Measurements from ENCODE around the gene RPL13A.
"Not testable (repeated sequence)": the region's sequence is repeated elsewhere in the genome, so short reads cannot be mapped to it uniquely, and the experiment has no call there.

The RPL13A gene

GRCh38 chr19:49465371-49465770, 22.0 kb upstream of the RPL13A start:
- peaks cover 87% of the 10 kb centered on the region for H3K36me3 Mint-ChIP-seq (ENCODE audit: low read depth)
- H3K9me3 Mint-ChIP-seq: no peaks in the 10 kb centered on the region
- peaks cover 22% of the 10 kb centered on the region for H3K4me1 Mint-ChIP-seq (ENCODE audit: low read depth)
- no peak overlapping the region for H3K27ac Mint-ChIP-seq
- no peaks in the 10 kb centered on the region for H3K27me3 Mint-ChIP-seq
- intact Hi-C loops (cut with micrococcal nuclease): no loop called here
- H3K4me3 Mint-ChIP-seq: no peak overlapping the region

DNA sequence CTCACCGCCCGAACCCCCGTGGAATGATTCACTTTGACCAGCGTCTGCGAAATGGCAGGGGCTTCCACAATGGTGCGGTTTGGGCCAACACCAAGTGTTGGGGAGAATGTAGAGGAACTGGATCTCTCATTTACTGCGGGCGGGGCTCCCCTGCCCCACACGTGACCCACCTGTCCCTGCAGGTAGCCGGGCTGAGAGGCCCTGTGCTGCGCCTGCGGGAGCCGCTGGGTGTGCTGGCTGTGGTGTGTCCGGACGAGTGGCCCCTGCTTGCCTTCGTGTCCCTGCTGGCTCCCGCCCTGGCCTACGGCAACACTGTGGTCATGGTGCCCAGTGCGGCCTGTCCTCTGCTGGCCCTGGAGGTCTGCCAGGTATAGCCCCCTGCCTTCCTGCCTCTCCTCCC, 19.2 kb upstream of the RPL13A start:
- peaks cover 34% of the 10 kb centered on the region for H3K4me1 Mint-ChIP-seq (ENCODE audit: low read depth)
- H3K9me3 Mint-ChIP-seq: no peaks in the 10 kb centered on the region
- intact Hi-C loops (cut with micrococcal nuclease): no loop called here
- peak overlapping the region; percentile 71 for H3K27ac Mint-ChIP-seq
- peaks cover 76% of the 10 kb centered on the region for H3K36me3 Mint-ChIP-seq (ENCODE audit: low read depth)
- no peaks in the 10 kb centered on the region for H3K27me3 Mint-ChIP-seq
- no peak overlapping the region for H3K4me3 Mint-ChIP-seq

DNA sequence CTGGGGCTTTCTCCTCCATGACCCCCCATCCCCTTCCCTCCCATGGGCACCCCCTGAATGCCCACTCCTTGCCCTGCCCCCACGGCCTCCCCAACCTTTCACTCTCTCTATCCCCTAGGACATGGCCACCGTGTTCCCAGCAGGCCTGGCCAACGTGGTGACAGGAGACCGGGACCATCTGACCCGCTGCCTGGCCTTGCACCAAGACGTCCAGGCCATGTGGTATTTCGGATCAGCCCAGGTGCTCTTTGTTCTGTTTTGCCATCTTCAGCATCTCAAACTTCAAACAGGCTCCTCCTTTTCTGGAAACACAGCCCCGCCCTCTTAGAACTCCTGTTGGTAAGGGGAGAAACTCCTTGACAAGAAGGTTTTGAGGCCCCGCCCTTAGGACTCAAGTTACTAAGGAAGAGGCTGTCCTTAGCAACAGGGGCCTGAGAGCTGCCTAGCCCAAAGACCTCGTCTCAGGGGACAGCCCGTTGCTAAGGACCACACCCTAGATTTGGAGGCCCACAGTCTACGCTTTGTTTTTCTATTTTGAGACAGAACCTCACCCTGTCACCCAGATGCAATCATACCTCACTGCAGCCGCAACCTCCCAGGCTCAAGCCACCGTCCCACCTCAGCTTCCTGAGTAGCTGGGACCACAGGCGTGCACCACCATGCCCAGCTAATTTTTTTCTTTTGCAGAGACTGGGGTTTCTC, 18.5 kb upstream of the RPL13A start:
- no peak overlapping the region for H3K4me3 Mint-ChIP-seq
- peaks cover 71% of the 10 kb centered on the region for H3K36me3 Mint-ChIP-seq (ENCODE audit: low read depth)
- no peaks in the 10 kb centered on the region for H3K27me3 Mint-ChIP-seq
- peaks cover 37% of the 10 kb centered on the region for H3K4me1 Mint-ChIP-seq (ENCODE audit: low read depth)
- peak overlapping the region; percentile 71 for H3K27ac Mint-ChIP-seq
- intact Hi-C loops (cut with micrococcal nuclease): no loop called here
- H3K9me3 Mint-ChIP-seq: no peaks in the 10 kb centered on the region

DNA sequence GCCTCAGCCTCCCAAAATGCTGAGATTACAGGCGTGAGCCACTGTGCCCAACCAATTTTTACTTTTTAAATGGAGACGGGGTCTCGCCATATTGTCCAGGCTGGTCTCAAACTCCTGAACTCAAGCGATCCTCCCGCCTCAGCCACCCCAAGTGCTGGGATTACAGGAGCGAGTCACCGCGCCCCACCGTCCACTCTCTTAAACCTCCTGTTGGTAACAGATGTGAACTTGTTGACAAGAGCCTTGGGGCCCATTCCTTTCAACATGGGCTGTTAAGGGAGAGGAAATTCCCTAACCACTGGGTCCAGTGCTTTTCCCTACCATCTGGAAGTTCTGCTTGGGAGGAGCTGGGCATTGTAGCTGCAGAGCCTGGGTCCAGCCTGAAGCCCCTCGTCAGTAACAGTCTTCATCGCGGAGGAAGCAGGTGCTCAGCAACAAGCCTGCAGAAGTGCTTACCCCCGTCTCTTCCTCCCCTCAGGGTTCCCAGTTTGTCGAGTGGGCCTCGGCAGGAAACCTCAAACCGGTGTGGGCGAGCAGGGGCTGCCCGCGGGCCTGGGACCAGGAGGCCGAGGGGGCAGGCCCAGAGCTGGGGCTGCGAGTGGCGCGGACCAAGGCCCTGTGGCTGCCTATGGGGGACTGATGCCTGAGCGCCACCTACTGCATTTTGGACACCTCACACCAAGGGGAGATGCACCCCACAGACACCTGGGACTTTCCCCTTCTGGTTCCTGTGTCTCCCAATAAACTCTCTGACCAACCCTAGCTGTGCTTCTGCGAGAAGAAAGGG, 17.4 kb upstream of the RPL13A start:
- peaks cover 60% of the 10 kb centered on the region for H3K36me3 Mint-ChIP-seq (ENCODE audit: low read depth)
- peaks cover 8% of the 10 kb centered on the region for H3K27me3 Mint-ChIP-seq
- intact Hi-C loops (cut with micrococcal nuclease): no loop called here
- H3K27ac Mint-ChIP-seq: peak overlapping the region; percentile 71
- H3K4me3 Mint-ChIP-seq: no peak overlapping the region
- peaks cover 48% of the 10 kb centered on the region for H3K4me1 Mint-ChIP-seq (ENCODE audit: low read depth)
- H3K9me3 Mint-ChIP-seq: no peaks in the 10 kb centered on the region

GRCh38 chr19:49470615-49470978, 16.8 kb upstream of the RPL13A start:
- intact Hi-C loops (cut with micrococcal nuclease): no loop called here

DNA sequence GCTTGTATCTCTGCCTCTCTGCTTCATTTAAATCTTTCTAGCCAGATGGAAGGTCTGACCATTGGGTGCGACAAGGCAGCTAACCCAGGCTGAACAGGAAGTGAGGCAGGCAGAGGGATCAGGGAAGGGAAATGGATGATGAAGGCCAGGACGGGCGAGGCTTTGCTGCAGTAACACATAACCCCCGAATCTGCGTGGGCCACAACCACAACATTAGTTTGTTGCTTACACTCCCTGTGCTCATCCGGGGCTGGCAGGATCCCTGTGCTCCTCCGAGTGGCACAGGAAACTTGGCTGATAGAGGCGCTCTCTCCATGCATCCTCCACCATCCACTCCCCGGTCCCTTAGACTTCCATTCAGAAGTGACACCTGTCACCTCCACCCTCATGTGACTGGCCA, 14.5 kb upstream of the RPL13A start:
- H3K27ac Mint-ChIP-seq: peak overlapping the region; percentile 90
- H3K27me3 Mint-ChIP-seq: peaks cover 17% of the 10 kb centered on the region
- H3K4me3 Mint-ChIP-seq: no peak overlapping the region
- H3K9me3 Mint-ChIP-seq: no peaks in the 10 kb centered on the region
- intact Hi-C loops (cut with micrococcal nuclease): no loop called here
- H3K36me3 Mint-ChIP-seq (ENCODE audit: low read depth): peaks cover 33% of the 10 kb centered on the region
- peaks cover 63% of the 10 kb centered on the region for H3K4me1 Mint-ChIP-seq (ENCODE audit: low read depth)

More at GRCh38 chr19:49470615-49470978, 16.8 kb upstream of the RPL13A start:
- H3K4me1 Mint-ChIP-seq (ENCODE audit: low read depth): peaks cover 54% of the 10 kb centered on the region
- H3K36me3 Mint-ChIP-seq (ENCODE audit: low read depth): peaks cover 54% of the 10 kb centered on the region
- H3K27me3 Mint-ChIP-seq: peaks cover 14% of the 10 kb centered on the region
- no peaks in the 10 kb centered on the region for H3K9me3 Mint-ChIP-seq
- H3K27ac Mint-ChIP-seq: peak overlapping the region; percentile 71
- no peak overlapping the region for H3K4me3 Mint-ChIP-seq

DNA sequence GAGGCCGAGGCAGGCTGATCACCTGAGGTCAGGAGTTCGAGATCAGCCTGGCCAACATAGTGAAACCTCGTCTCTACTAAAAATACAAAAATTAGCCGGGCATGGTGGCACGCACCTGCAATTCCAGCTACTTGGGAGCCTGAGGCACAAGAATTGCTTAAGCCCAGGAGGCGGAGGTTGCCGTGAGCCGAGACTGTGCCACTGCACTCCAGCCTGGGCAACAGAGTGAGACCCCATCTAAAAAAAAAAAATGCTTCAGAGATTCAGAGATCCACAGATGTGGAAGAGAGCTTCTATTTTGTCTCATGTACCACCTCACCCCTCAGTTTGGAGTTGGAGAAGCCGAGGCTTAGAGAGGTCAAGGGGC, 13.9 kb upstream of the RPL13A start:
- peaks cover 17% of the 10 kb centered on the region for H3K27me3 Mint-ChIP-seq
- H3K4me3 Mint-ChIP-seq: peak overlapping the region; percentile 93
- H3K9me3 Mint-ChIP-seq; intact Hi-C loops (cut with micrococcal nuclease): not testable (repeated sequence)
- H3K4me1 Mint-ChIP-seq (ENCODE audit: low read depth): peaks cover 60% of the 10 kb centered on the region
- H3K36me3 Mint-ChIP-seq (ENCODE audit: low read depth): peaks cover 28% of the 10 kb centered on the region
- H3K27ac Mint-ChIP-seq: peak overlapping the region; percentile 90

GRCh38 chr19:49473868-49474541, 13.4 kb upstream of the RPL13A start, which contains the start of gene FLT3LG:
Gene FLT3LG (plus strand): TSS chr19:49474215. CDS start chr19:49474640, 425 bp downstream.
- intact Hi-C loops (cut with micrococcal nuclease): loop anchor here (1.0 kb wide), 1 partner anchor 96 kb away; no protein-coding TSS in a partner anchor
- Mint-ChIP-seq H3K9me3 (no peaks in the 10 kb centered on the region), H3K27me3 (peaks cover 17% of the 10 kb centered on the region), H3K4me3 (peak within 1 kb of the TSS; percentile 93), H3K36me3 (ENCODE audit: low read depth) (peaks cover 23% of the 10 kb centered on the region), H3K4me1 (ENCODE audit: low read depth) (peaks cover 55% of the 10 kb centered on the region), H3K27ac (peak within 1 kb of the TSS; percentile 90)

- Mint-ChIP-seq H3K9me3 (no peaks in the 10 kb centered on the region), H3K27me3 (peaks cover 17% of the 10 kb centered on the region), H3K4me1 (ENCODE audit: low read depth) (peaks cover 49% of the 10 kb centered on the region), H3K4me3 (peak overlapping the region; percentile 93), H3K36me3 (ENCODE audit: low read depth) (peaks cover 18% of the 10 kb centered on the region), H3K27ac (peak overlapping the region; percentile 90)
- intact Hi-C loops (cut with micrococcal nuclease): loop anchor here (1.0 kb wide), 1 partner anchor 96 kb away; no protein-coding TSS in a partner anchor
Observed at GRCh38 chr19:49474542-49474924, 12.9 kb upstream of the RPL13A start.

GRCh38 chr19:49475191-49475917, 12.1 kb upstream of the RPL13A start:
- peaks cover 41% of the 10 kb centered on the region for H3K4me1 Mint-ChIP-seq (ENCODE audit: low read depth)
- H3K9me3 Mint-ChIP-seq: no peaks in the 10 kb centered on the region
- H3K36me3 Mint-ChIP-seq (ENCODE audit: low read depth): peaks cover 12% of the 10 kb centered on the region
- H3K27ac Mint-ChIP-seq: peak overlapping the region; percentile 90
- intact Hi-C loops (cut with micrococcal nuclease): no loop called here
- peak overlapping the region; percentile 93 for H3K4me3 Mint-ChIP-seq
- H3K27me3 Mint-ChIP-seq: peaks cover 17% of the 10 kb centered on the region

DNA sequence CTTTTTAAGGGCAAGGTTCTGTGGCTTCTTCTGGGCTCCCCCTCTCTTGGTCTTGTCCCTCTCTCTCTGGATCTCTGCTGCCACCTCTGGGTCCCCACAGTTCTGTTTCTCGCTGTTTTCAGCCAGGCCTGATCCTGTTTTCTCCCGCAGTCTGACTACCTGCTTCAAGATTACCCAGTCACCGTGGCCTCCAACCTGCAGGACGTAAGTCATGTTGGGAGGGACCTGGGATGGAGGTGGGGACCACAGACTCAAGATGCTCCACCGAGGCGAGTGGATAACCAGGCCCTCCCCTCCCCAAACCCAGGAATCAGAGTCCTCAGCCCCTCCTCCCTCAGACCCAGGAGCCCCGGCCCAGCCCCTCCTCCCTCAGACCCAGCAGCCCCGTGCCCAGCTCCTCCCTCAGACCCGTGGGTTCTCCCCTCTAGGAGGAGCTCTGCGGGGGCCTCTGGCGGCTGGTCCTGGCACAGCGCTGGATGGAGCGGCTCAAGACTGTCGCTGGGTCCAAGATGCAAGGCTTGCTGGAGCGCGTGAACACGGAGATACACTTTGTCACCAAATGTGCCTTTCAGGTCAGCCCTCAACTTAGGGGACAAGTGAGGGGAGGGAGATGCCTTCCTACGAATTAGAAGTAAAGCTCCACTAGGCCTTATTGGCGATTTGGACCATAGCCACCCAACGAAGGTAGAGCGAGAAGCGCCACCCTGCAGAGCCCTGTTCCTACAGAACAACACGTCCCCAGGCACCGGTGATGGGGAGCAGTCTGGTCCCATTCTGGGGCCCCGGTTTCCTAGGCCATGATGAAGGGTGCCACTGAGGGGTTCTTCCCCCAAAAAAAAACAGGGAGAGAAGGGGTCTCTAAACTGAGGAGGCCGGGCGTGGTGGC, 11.2 kb upstream of the RPL13A start:
- intact Hi-C loops (cut with micrococcal nuclease): no loop called here
- H3K36me3 Mint-ChIP-seq (ENCODE audit: low read depth): peaks cover 3% of the 10 kb centered on the region
- peaks cover 43% of the 10 kb centered on the region for H3K4me1 Mint-ChIP-seq (ENCODE audit: low read depth)
- peaks cover 17% of the 10 kb centered on the region for H3K27me3 Mint-ChIP-seq
- H3K27ac Mint-ChIP-seq: peak overlapping the region; percentile 38
- no peaks in the 10 kb centered on the region for H3K9me3 Mint-ChIP-seq
- no peak overlapping the region for H3K4me3 Mint-ChIP-seq

GRCh38 chr19:49479975-49480628, 7.3 kb upstream of the RPL13A start:
- no peaks in the 10 kb centered on the region for H3K9me3 Mint-ChIP-seq
- H3K4me1 Mint-ChIP-seq (ENCODE audit: low read depth): peaks cover 23% of the 10 kb centered on the region
- no peak overlapping the region for H3K4me3 Mint-ChIP-seq
- peaks cover 9% of the 10 kb centered on the region for H3K27me3 Mint-ChIP-seq
- intact Hi-C loops (cut with micrococcal nuclease): no loop called here
- no peak overlapping the region for H3K27ac Mint-ChIP-seq
- H3K36me3 Mint-ChIP-seq (ENCODE audit: low read depth): no peaks in the 10 kb centered on the region
